Mononuclear cell (primary cell): ENCODE data around the gene CALM1. TPM values are rescaled to one million over a fixed set of nuclear protein-coding genes. Genes with fewer than 3 reads are reported as not detected.

ENCODE experiments used
- H3K27me3 ChIP-seq: 2 replicates; pipeline ENCODE4 v1.6.0; 2011; ENCODE audit warnings: low read length, control low read depth; ENCODE audit not compliant: insufficient read depth
- H3K4me1 ChIP-seq: 2 replicates; pipeline ENCODE4 v1.5.1; 2011; ENCODE audit warnings: mild to moderate bottlenecking, low read length, control low read depth; ENCODE audit not compliant: insufficient read depth
- H3K4me3 ChIP-seq: 2 replicates; pipeline ENCODE4 v1.5.1; 2011; ENCODE audit warnings: mild to moderate bottlenecking, low read length, moderate library complexity
- H3K9me3 ChIP-seq: 2 replicates; pipeline ENCODE4 v1.5.1; 2011; ENCODE audit warnings: low read depth, mild to moderate bottlenecking, control low read depth, low read length
- total RNA-seq: library from RNA; depleted of rRNA; stranded (reverse); fragments of >200 nt; gene quantifications from one replicate; pipeline ENCODE4 v1.2.3, GENCODE V29; 2012

Gene CALM1
- total RNA-seq: 718 TPM

GRCh38 chr14:90396341-90397339 lies at the start of gene CALM1:
Gene CALM1, plus strand, starts transcription at chr14:90397029. Its CDS starts 202 bp downstream, at chr14:90397231.
- Histone ChIP-seq H3K4me1 (peaks cover 37% of the 10 kb centered on the region), H3K9me3 (no peaks in the 10 kb centered on the region), H3K27me3 (no peaks in the 10 kb centered on the region), H3K4me3 (peak within 1 kb of the TSS; percentile 100)

GRCh38 chr14:90348270-90348669 lies 48.6 kb upstream of the CALM1 start:
- H3K9me3 ChIP-seq: no peaks in the 10 kb centered on the region
- no peak overlapping the region for H3K4me3 ChIP-seq
- H3K27me3 ChIP-seq: no peaks in the 10 kb centered on the region
- no peaks in the 10 kb centered on the region for H3K4me1 ChIP-seq

GRCh38 chr14:90349739-90350138 lies 47.1 kb upstream of the CALM1 start:
- Histone ChIP-seq H3K4me3 (no peak overlapping the region), H3K9me3 (no peaks in the 10 kb centered on the region), H3K4me1 (no peaks in the 10 kb centered on the region), H3K27me3 (no peaks in the 10 kb centered on the region)

GRCh38 chr14:90354551-90355298 lies 42.1 kb upstream of the CALM1 start:
- H3K9me3 ChIP-seq: no peaks in the 10 kb centered on the region
- H3K27me3 ChIP-seq: peaks cover 4% of the 10 kb centered on the region
- no peak overlapping the region for H3K4me3 ChIP-seq
- no peaks in the 10 kb centered on the region for H3K4me1 ChIP-seq

GRCh38 chr14:90355540-90356518 lies 41.0 kb upstream of the CALM1 start:
- H3K9me3 ChIP-seq: no peaks in the 10 kb centered on the region
- H3K4me1 ChIP-seq: no peaks in the 10 kb centered on the region
- peaks cover 4% of the 10 kb centered on the region for H3K27me3 ChIP-seq
- no peak overlapping the region for H3K4me3 ChIP-seq

GRCh38 chr14:90356925-90357324 lies 39.9 kb upstream of the CALM1 start:
- H3K27me3 ChIP-seq: peaks cover 4% of the 10 kb centered on the region
- H3K9me3 ChIP-seq: no peaks in the 10 kb centered on the region
- H3K4me1 ChIP-seq: no peaks in the 10 kb centered on the region
- H3K4me3 ChIP-seq: no peak overlapping the region

GRCh38 chr14:90358359-90358758 lies 38.5 kb upstream of the CALM1 start:
- Histone ChIP-seq H3K4me3 (no peak overlapping the region), H3K4me1 (no peaks in the 10 kb centered on the region), H3K27me3 (peaks cover 4% of the 10 kb centered on the region), H3K9me3 (no peaks in the 10 kb centered on the region)

- Histone ChIP-seq H3K9me3 (no peaks in the 10 kb centered on the region), H3K27me3 (peaks cover 4% of the 10 kb centered on the region), H3K4me3 (no peak overlapping the region), H3K4me1 (no peaks in the 10 kb centered on the region)
These were observed 34.8 kb upstream of the CALM1 start for GRCh38 chr14:90361865-90362557.

- H3K27me3 ChIP-seq: peaks cover 4% of the 10 kb centered on the region
- no peaks in the 10 kb centered on the region for H3K9me3 ChIP-seq
- no peak overlapping the region for H3K4me3 ChIP-seq
- no peaks in the 10 kb centered on the region for H3K4me1 ChIP-seq
These were observed 34.3 kb upstream of the CALM1 start for GRCh38 chr14:90362558-90362896.

GRCh38 chr14:90368946-90369721 lies 27.7 kb upstream of the CALM1 start:
- no peaks in the 10 kb centered on the region for H3K4me1 ChIP-seq
- no peaks in the 10 kb centered on the region for H3K9me3 ChIP-seq
- H3K4me3 ChIP-seq: no peak overlapping the region
- no peaks in the 10 kb centered on the region for H3K27me3 ChIP-seq

- Histone ChIP-seq H3K4me3 (no peak overlapping the region), H3K9me3 (no peaks in the 10 kb centered on the region), H3K27me3 (no peaks in the 10 kb centered on the region), H3K4me1 (no peaks in the 10 kb centered on the region)
These were observed 22.9 kb upstream of the CALM1 start for GRCh38 chr14:90373887-90374286.

- Histone ChIP-seq H3K27me3 (no peaks in the 10 kb centered on the region), H3K4me1 (no peaks in the 10 kb centered on the region), H3K9me3 (no peaks in the 10 kb centered on the region), H3K4me3 (no peak overlapping the region)
These were observed 22.0 kb upstream of the CALM1 start for GRCh38 chr14:90374813-90375212.

- Histone ChIP-seq H3K4me1 (no peaks in the 10 kb centered on the region), H3K9me3 (no peaks in the 10 kb centered on the region), H3K27me3 (no peaks in the 10 kb centered on the region)
These were observed 20.9 kb upstream of the CALM1 start for GRCh38 chr14:90375934-90376333.

More at GRCh38 chr14:90375934-90376333, 20.9 kb upstream of the CALM1 start:
- H3K4me3 ChIP-seq: no peak overlapping the region
